Mucosa of stomach (tissue), 1 donor: Measurements from ENCODE around the gene C11orf58.

ENCODE experiments used
- H3K27me3 ChIP-seq: one replicate; pipeline ENCODE4 v1.7.0; 2013; ENCODE audit warnings: mild to moderate bottlenecking, low read length; ENCODE audit not compliant: control insufficient read depth, insufficient read depth
- H3K36me3 ChIP-seq: one replicate; pipeline ENCODE4 v1.7.0; 2013; ENCODE audit warnings: low read length; ENCODE audit not compliant: control insufficient read depth, insufficient read depth
- H3K4me1 ChIP-seq: one replicate; pipeline ENCODE4 v1.7.0; 2013; ENCODE audit warnings: mild to moderate bottlenecking, low read length; ENCODE audit not compliant: control insufficient read depth, insufficient read depth
- H3K4me3 ChIP-seq: one replicate; pipeline ENCODE4 v1.7.0; 2013; ENCODE audit warnings: low read length
- H3K9ac ChIP-seq: one replicate; pipeline ENCODE4 v1.7.0; 2013; ENCODE audit warnings: mild to moderate bottlenecking, low read length, moderate library complexity
- H3K9me3 ChIP-seq: one replicate; pipeline ENCODE4 v1.7.0; 2013; ENCODE audit warnings: mild to moderate bottlenecking, low read length, moderate library complexity; ENCODE audit not compliant: control insufficient read depth
- donor health status: Pancreatic carcinoma.

C11orf58 gene

DNA sequence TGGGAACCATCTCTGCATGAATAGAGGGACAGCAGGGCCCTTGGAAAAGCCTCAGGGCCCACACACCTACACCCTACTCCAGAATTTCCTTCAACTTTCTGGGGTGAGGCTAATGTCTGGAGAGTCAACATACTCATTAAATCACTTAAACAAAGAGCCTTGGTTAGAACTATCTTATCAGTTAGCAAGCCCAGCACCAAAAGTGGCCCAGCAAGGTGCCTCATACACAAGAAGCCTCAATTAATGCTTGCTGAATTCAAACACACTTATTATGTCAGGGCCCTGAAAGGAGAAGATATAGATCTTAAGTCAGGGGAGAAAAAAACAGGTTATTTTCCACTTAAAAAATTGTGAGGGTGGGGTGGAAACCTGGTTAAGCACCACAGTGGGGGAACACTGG, 61.4 kb downstream of the C11orf58 start:
- H3K9ac ChIP-seq, result no peak overlapping the region
- H3K9me3 ChIP-seq, result no peaks in the 10 kb centered on the region
- no peaks in the 10 kb centered on the region for H3K27me3 ChIP-seq
- peaks cover 1% of the 10 kb centered on the region for H3K36me3 ChIP-seq
- H3K4me1 ChIP-seq, result peaks cover 11% of the 10 kb centered on the region
- no peak overlapping the region for H3K4me3 ChIP-seq

DNA sequence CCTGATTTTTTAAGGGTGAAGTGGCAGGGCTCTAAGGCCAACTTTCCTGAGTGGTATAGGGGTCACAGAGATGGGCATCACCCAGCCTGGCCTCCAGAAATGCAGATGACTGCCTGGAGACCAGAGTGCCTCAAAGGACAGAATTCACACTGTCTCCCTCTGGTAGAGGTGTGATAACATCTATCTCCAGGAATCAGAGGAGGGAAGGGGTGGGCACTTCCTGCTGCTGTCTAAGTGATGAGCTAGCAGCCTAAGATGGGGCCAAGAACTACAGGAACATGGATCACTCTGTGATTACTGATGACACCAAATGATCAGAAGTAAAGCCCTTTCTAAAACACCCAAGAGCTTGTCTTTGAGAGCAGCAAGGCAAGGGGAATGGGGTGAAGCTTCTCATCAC, 61.9 kb downstream of the C11orf58 start:
- Histone ChIP-seq H3K36me3 (no peaks in the 10 kb centered on the region), H3K9ac (no peak overlapping the region), H3K9me3 (no peaks in the 10 kb centered on the region), H3K27me3 (no peaks in the 10 kb centered on the region), H3K4me1 (peaks cover 13% of the 10 kb centered on the region), H3K4me3 (no peak overlapping the region)

DNA sequence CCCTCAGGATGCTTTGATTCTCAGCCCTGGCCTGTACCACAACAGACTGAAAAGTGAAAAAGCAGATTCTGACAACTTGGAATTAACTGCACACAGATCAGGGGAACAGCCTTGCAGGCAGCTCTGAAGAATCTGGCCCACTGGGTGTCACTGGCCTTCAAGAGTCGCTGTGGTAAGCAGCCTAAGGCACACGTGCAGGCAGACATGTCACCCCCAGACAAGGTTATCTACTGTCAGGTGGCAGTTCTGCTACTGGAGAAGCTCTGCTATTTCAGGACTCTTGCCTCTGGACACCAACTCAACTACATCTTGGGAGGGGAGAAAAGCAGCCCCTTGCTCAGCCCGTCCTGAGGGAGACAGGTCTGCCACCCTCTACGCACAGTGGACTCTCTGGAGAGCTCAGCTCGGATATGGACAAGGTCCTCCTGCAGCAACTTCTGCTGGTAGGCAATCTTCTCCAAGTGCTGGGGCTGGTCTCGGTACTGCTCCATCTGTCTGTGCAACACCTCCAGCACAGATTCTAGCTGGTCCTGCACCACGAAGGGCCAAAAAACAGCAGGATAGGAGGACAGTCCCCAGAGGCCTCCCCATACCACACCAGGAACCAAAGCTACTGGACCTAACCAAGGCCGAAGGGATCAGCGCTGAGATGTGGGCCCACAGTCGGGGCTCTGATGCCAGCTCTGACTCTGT, 63.0 kb downstream of the C11orf58 start:
- no peaks in the 10 kb centered on the region for H3K27me3 ChIP-seq
- peaks cover 13% of the 10 kb centered on the region for H3K4me1 ChIP-seq
- H3K36me3 ChIP-seq, result no peaks in the 10 kb centered on the region
- H3K9me3 ChIP-seq, result no peaks in the 10 kb centered on the region
- no peak overlapping the region for H3K9ac ChIP-seq
- H3K4me3 ChIP-seq, result no peak overlapping the region

DNA sequence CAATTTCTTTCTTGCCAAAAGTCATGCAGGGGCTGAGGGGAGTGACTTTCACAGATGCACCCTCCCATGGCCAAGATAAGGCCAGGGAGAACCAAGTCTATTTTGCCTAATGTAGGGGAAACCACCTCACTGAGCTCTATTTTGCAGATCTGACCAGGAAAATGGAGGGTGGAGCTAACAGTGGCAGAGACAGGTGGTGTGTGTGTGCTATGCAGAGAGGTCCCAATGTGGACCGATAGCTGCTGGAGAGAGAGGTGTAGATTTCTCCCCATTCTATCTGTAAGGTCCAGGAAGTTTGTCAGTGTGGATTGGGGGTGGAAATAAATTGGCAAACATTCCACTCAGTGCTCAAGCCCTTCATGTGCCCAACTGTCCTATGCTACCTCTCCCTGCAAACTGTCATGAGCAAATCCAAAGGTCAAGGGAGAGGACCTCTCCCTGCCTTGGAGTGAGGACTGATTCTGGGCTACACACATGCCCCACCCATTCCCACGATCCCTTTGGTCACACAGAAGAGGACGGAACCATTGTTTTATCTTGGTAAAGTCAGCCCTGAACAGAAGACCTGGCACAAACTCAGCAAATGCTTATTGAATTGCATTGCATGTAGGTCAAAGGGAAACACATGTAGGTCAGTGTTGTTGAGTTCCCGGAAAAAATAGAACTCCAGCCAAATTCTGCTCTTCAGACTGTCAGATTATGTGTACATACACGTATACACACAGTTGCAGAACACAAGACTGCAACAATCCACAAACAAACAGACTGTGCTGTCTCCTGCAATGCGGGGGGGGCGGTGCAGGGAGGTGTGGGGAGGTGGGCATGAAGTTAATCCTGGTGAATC, 65.9 kb downstream of the C11orf58 start:
- no peak overlapping the region for H3K4me3 ChIP-seq
- H3K9ac ChIP-seq, result no peak overlapping the region
- no peaks in the 10 kb centered on the region for H3K9me3 ChIP-seq
- peaks cover 13% of the 10 kb centered on the region for H3K4me1 ChIP-seq
- H3K36me3 ChIP-seq, result no peaks in the 10 kb centered on the region
- no peaks in the 10 kb centered on the region for H3K27me3 ChIP-seq

DNA sequence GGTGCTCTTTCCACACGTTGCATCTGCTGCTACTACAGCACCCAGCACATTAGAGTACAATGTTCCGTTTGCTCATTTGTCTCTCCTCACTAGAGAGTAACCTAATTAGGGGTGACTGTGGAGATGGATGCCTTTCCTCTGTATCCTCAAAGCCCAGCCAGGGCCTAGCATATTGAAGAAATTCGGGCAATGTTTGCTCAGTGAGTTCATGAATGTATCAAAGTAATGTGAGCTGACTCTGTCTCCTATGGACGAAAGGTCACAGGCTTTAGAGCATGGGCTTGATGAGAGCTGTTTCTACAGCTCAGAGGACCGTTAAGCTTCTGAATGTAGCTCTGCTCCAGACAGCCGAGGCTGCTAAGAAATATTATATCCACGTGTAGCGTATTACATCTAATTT, 67.5 kb downstream of the C11orf58 start:
- H3K27me3 ChIP-seq, result no peaks in the 10 kb centered on the region
- no peaks in the 10 kb centered on the region for H3K9me3 ChIP-seq
- H3K9ac ChIP-seq, result no peak overlapping the region
- peaks cover 13% of the 10 kb centered on the region for H3K4me1 ChIP-seq
- no peak overlapping the region for H3K4me3 ChIP-seq
- no peaks in the 10 kb centered on the region for H3K36me3 ChIP-seq

DNA sequence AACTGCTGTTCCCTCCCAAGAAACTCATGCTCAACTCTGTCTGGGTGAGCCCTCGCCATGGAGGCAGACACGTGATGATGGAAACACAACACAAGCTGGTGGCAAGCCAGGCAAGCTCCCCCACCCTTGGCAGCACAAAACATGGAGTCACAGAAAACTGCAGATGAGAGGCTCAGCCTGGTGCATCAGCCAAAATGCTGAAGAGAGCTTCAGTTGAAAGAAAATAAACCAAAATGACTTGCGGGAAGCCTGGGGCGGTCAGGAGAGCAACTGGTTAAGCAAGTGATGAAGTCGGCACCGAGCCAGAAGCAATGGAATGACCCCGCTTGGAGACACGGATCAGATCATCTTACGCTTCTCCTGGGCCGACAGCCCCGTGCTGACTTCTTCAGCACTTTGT, 68.3 kb downstream of the C11orf58 start:
- H3K9me3 ChIP-seq, result no peaks in the 10 kb centered on the region
- peaks cover 13% of the 10 kb centered on the region for H3K4me1 ChIP-seq
- H3K9ac ChIP-seq, result no peak overlapping the region
- H3K27me3 ChIP-seq, result no peaks in the 10 kb centered on the region
- H3K4me3 ChIP-seq, result no peak overlapping the region
- peaks cover 6% of the 10 kb centered on the region for H3K36me3 ChIP-seq

DNA sequence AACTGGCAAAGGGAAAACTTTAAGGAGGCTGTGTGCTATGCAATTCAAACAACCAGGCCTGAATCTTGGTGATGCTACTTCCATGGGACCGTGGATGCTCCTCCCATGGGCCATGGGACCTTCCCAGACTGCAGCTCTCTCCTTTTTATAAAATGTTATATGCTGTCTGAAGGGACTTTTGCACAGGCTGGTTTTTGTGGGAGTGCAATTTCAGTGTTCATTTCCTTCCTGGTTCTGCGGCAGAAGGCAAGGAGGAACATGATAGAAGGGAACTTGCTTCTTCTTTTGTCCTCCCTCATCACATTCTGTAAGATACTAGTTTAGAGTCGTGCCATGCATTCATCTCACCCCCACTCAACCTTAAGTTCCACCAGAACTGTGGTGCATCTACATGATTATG, 68.9 kb downstream of the C11orf58 start:
- H3K9me3 ChIP-seq, result no peaks in the 10 kb centered on the region

More for the DNA sequence above, 68.9 kb downstream of the C11orf58 start:
- Histone ChIP-seq H3K36me3 (peaks cover 6% of the 10 kb centered on the region), H3K4me3 (no peak overlapping the region), H3K4me1 (peaks cover 13% of the 10 kb centered on the region), H3K27me3 (no peaks in the 10 kb centered on the region), H3K9ac (no peak overlapping the region)
